HepG2 (cell line): ENCODE measurements around the gene VPS4B. TPM values are rescaled to one million over a fixed set of nuclear protein-coding genes. Genes with fewer than 3 reads are reported as not detected.

Experiments used
- CEBPZ ChIP-seq: IDR thresholded peaks from 2 replicates; pipeline ENCODE4 v1.6.1; 2012; ENCODE audit warnings: low read length, improper control_type of control experiment
- HNF4G ChIP-seq, 2 experiments: sonication (generic) in 1 of 2; formaldehyde crosslinking in 1 of 2; IDR thresholded peaks; 2 replicates each; pipeline versions ENCODE4 v1.4.0 to v1.6.1; 2011 to 2020; ENCODE audit warnings: borderline replicate concordance in 2 of 2, low read depth in 2 of 2, mild to moderate bottlenecking in 2 of 2, low read length in 1 of 2, missing genetic modification reagents in 1 of 2, moderate library complexity in 1 of 2
- ISX ChIP-seq: sonication (generic); formaldehyde crosslinking; conservative IDR thresholded peaks from 2 replicates; pipeline ENCODE4 v1.5.0; 2020; ENCODE audit warnings: missing genetic modification reagents
- MATR3 ChIP-seq: sonication (generic); formaldehyde crosslinking; IDR thresholded peaks from 2 replicates; pipeline ENCODE4 v1.4.0; 2020; ENCODE audit warnings: missing genetic modification reagents
- NCOR1 ChIP-seq: fragments of 200-600 bp; sonication (generic); IDR thresholded peaks from 2 replicates; pipeline ENCODE4 v1.7.0; 2017; ENCODE audit warnings: antibody characterized with exemption, low read length, borderline replicate concordance
- NFRKB ChIP-seq: fragments of 450-650 bp; IDR thresholded peaks from 2 replicates; pipeline ENCODE4 v1.6.1; 2017
- SIX1 ChIP-seq: sonication (generic); formaldehyde crosslinking; IDR thresholded peaks from 2 replicates; pipeline ENCODE4 v1.4.0; 2020; ENCODE audit warnings: missing genetic modification reagents, borderline replicate concordance
- TCF7L2 ChIP-seq: IDR thresholded peaks from 2 replicates; pipeline ENCODE4 v1.6.1; 2011; ENCODE audit warnings: mild to moderate bottlenecking, low read depth, low read length, moderate library complexity
- ZBTB37 ChIP-seq: sonication (generic); formaldehyde crosslinking; IDR thresholded peaks from 2 replicates; pipeline ENCODE4 v1.4.0; 2020; ENCODE audit warnings: mild to moderate bottlenecking, missing genetic modification reagents
- ZUFSP ChIP-seq: sonication (generic); formaldehyde crosslinking; IDR thresholded peaks from 2 replicates; pipeline ENCODE4 v1.9.0; 2021; ENCODE audit warnings: missing genetic modification reagents, mild to moderate bottlenecking, borderline replicate concordance
- polyA plus RNA-seq, 8 experiments: library from polyadenylated mRNA; depleted of rRNA in 3 of 8; stranded (reverse) in 7 of 8; unstranded in 1 of 8; fragments of >200 nt; fragmentation: Illumina TruSeq in 4 of 8; extraction: Trizol in 4 of 8; gene quantifications; 2 replicates each; pipeline versions ENCODE4 v1.2.1 to v1.2.3, GENCODE V29; 2011 to 2016; ENCODE audit warnings: low read depth in 4 of 8, missing spikeins in 1 of 8, mixed read lengths in 1 of 8; ENCODE audit not compliant: insufficient read depth in 1 of 8
- total RNA-seq, 5 experiments: library from RNA; depleted of rRNA; stranded (reverse); fragments of >200 nt; fragmentation: Illumina TruSeq; extraction: Trizol; gene quantifications; 2 replicates each; pipeline ENCODE4 v1.2.3, GENCODE V29; 2016; ENCODE audit warnings: low read depth in 1 of 5

Gene VPS4B
- total and polyA plus RNA-seq, 2 of the 13 experiments (the other 11 are each of a cell fraction or from before 2014, with no cell fraction given), result 12.8 to 25.9 TPM

DNA sequence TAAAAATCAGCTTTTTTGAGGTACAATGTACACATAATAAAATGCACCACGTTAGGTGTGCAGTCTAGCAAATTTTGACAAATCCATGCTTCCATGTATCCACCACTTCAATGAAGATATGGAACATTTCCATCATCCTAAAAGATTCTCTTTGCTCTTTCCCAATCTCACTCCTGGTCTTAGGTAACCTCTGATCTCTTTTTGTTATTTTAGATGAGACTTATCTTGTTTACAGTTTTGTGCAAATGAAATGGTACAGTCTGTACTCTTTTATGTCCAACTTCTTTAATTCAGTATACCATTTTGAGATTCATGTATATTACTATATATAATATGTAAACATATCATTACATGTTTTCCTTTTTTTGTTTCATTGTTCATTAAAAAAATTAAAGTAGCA lies 38.1 kb upstream of the VPS4B start (continued):
- TF ChIP-seq CEBPZ, result no peak
- TF ChIP-seq MATR3 (CRISPR knock-in tag), result no peak
- no peak for TF ChIP-seq SIX1 (CRISPR knock-in tag)
- TF ChIP-seq ISX, result no peak
- TF ChIP-seq NFRKB, result no peak
- TF ChIP-seq NCOR1, result no peak
- no peak for TF ChIP-seq TCF7L2
- TF ChIP-seq ZUFSP, result no peak
- TF ChIP-seq HNF4G (IDR thresholded peaks at IDR 0.05; ENCODE audit: borderline replicate concordance, low read depth, low read length), result no peak
- no peak for TF ChIP-seq HNF4G (CRISPR knock-in tag; IDR thresholded peaks at IDR 0.05; ENCODE audit: borderline replicate concordance, low read depth)
- no peak for TF ChIP-seq ZBTB37 (CRISPR knock-in tag)
- TF ChIP-seq, all 625 proteins: peak for 0
